HepG2 (cell line): Measurements from ENCODE around the gene GDF15. TPM values are rescaled to one million over a fixed set of nuclear protein-coding genes. Genes with fewer than 3 reads are reported as not detected.
A peak's percentile ranks its signal among the peaks of the same experiment; 100 is the strongest.

Source experiments
- HNF4A ChIP-seq: sonication (generic); formaldehyde crosslinking; IDR thresholded peaks from 2 replicates; pipeline ENCODE4 v1.4.0; 2020; ENCODE audit warnings: missing genetic modification reagents
- KDM4B ChIP-seq: sonication (generic); formaldehyde crosslinking; IDR thresholded peaks from 2 replicates; pipeline ENCODE4 v1.4.0; 2020; ENCODE audit warnings: missing genetic modification reagents
- MEF2D ChIP-seq: sonication (generic); formaldehyde crosslinking; IDR thresholded peaks from 2 replicates; pipeline ENCODE4 v1.5.1; 2020; ENCODE audit warnings: mild to moderate bottlenecking, missing genetic modification reagents
- MIXL1 ChIP-seq: IDR thresholded peaks from 2 replicates; pipeline ENCODE4 v1.6.1; 2016
- NR2C2 ChIP-seq: sonication (generic); formaldehyde crosslinking; IDR thresholded peaks from 2 replicates; pipeline ENCODE4 v1.4.0; 2020; ENCODE audit warnings: missing genetic modification reagents, mild to moderate bottlenecking, moderate library complexity, borderline replicate concordance
- NR2F1 ChIP-seq, 2 experiments: fragments of 450-650 bp in 1 of 2; formaldehyde crosslinking in 1 of 2; IDR thresholded peaks; 2 replicates each; pipeline versions ENCODE4 v1.5.0 to v1.6.1; 2016 to 2020; ENCODE audit warnings: mild to moderate bottlenecking in 1 of 2, missing compliant biosample characterization in 1 of 2, missing genetic modification reagents in 1 of 2, moderate library complexity in 1 of 2
- RFXANK ChIP-seq: IDR thresholded peaks from 2 replicates; pipeline ENCODE4 v1.6.1; 2016
- SMC3 ChIP-seq: IDR thresholded peaks from 2 replicates; pipeline ENCODE4 v1.6.1; 2011; ENCODE audit warnings: low read length, improper control_type of control experiment
- SRF ChIP-seq: IDR thresholded peaks from 2 replicates; pipeline ENCODE4 v1.6.1; 2011; ENCODE audit warnings: mild to moderate bottlenecking, low read depth, low read length, moderate library complexity
- YEATS2 ChIP-seq: sonication (generic); formaldehyde crosslinking; IDR thresholded peaks from 2 replicates; pipeline ENCODE4 v1.4.0; 2020; ENCODE audit warnings: missing genetic modification reagents, borderline replicate concordance
- ZNF24 ChIP-seq: fragments of 450-650 bp; IDR thresholded peaks from 2 replicates; pipeline ENCODE4 v1.6.1; 2017; ENCODE audit warnings: antibody characterized with exemption, mild to moderate bottlenecking
- ZNF282 ChIP-seq: fragments of 450-650 bp; IDR thresholded peaks from 2 replicates; pipeline ENCODE4 v1.6.1; 2018; ENCODE audit not compliant: partially characterized antibody
- ZNF44 ChIP-seq: sonication (generic); formaldehyde crosslinking; IDR thresholded peaks from 2 replicates; pipeline ENCODE4 v1.5.1; 2020; ENCODE audit warnings: mild to moderate bottlenecking, missing genetic modification reagents
- ZNF646 ChIP-seq: sonication (generic); formaldehyde crosslinking; IDR thresholded peaks from 2 replicates; pipeline ENCODE4 v1.9.0; 2021; ENCODE audit warnings: mild to moderate bottlenecking, missing genetic modification reagents
- ZNF746 ChIP-seq: sonication (generic); formaldehyde crosslinking; IDR thresholded peaks from 2 replicates; pipeline ENCODE4 v1.8.0; 2022; ENCODE audit warnings: mild to moderate bottlenecking, missing genetic modification reagents
- ZNF749 ChIP-seq: sonication (generic); formaldehyde crosslinking; IDR thresholded peaks from 2 replicates; pipeline ENCODE4 v1.8.0; 2022; ENCODE audit warnings: mild to moderate bottlenecking, missing genetic modification reagents, moderate library complexity, borderline replicate concordance
- ZNF782 ChIP-seq: sonication (generic); formaldehyde crosslinking; IDR thresholded peaks from 2 replicates; pipeline ENCODE4 v1.4.0; 2020; ENCODE audit warnings: missing genetic modification reagents, mild to moderate bottlenecking, borderline replicate concordance
- polyA plus RNA-seq, 8 experiments: library from polyadenylated mRNA; depleted of rRNA in 3 of 8; stranded (reverse) in 7 of 8; unstranded in 1 of 8; fragments of >200 nt; fragmentation: Illumina TruSeq in 4 of 8; extraction: Trizol in 4 of 8; gene quantifications; 2 replicates each; pipeline versions ENCODE4 v1.2.1 to v1.2.3, GENCODE V29; 2011 to 2016; ENCODE audit warnings: low read depth in 4 of 8, missing spikeins in 1 of 8, mixed read lengths in 1 of 8; ENCODE audit not compliant: insufficient read depth in 1 of 8
- total RNA-seq, 5 experiments: library from RNA; depleted of rRNA; stranded (reverse); fragments of >200 nt; fragmentation: Illumina TruSeq; extraction: Trizol; gene quantifications; 2 replicates each; pipeline ENCODE4 v1.2.3, GENCODE V29; 2016; ENCODE audit warnings: low read depth in 1 of 5
- TF ChIP-seq, protein P1 (sequence below): sonication (generic); formaldehyde crosslinking; IDR thresholded peaks from 2 replicates; pipeline ENCODE4 v1.4.0; 2020; ENCODE audit warnings: missing genetic modification reagents
- TF ChIP-seq, protein P2 (sequence below): IDR thresholded peaks from 2 replicates; pipeline ENCODE4 v1.6.1; 2016; ENCODE audit warnings: low read depth, borderline replicate concordance

The GDF15 gene
- total and polyA plus RNA-seq, 2 of the 13 experiments (the other 11 are each of a cell fraction or from before 2014, with no cell fraction given): 146 to 422 TPM

DNA sequence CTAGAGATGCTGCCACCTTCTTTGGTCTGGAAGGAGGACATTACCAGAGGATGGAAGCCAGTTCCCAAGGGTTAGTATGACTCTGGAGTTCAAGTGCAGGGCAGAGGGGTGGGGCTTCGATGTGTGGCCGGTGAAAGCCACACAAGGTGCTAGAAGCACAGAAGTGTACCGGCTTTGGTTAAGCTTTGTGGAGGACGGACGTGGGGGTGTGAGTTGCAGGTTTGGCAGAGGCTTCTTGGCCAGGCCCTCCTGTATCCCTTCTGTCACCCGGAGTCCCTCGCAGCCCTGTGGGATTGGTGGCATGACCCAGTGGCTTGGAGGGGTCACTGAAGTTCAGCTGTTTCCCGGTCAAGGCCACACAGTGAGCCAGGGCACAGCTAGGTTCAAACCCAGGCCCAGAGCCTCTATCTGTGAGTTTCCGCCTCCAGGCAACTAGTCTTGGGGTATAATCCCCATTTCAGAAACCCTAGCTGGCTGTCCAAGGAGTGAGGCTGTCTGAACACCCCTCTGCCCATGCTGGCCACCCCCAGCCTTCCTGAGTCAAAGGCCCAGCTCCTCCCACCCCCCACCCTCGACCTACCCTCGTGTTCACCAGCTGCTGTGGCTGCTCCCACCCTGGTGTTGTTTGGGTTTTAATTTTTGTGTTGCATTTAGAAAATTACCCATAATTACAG, 28.7 kb downstream of the GDF15 start (continued):
- peak; percentile 21; the same call in 1 of the 2 replicates for TF ChIP-seq HNF4A
- no peak for TF ChIP-seq ZNF746
- TF ChIP-seq MEF2D (CRISPR knock-in tag): 0 out of 2 replicates have a peak, but pooled peaks have one; percentile 30
- no peak for TF ChIP-seq KDM4B
- TF ChIP-seq RFXANK (CRISPR knock-in tag): no peak
- TF ChIP-seq SRF: no peak
- TF ChIP-seq, protein P1, sequence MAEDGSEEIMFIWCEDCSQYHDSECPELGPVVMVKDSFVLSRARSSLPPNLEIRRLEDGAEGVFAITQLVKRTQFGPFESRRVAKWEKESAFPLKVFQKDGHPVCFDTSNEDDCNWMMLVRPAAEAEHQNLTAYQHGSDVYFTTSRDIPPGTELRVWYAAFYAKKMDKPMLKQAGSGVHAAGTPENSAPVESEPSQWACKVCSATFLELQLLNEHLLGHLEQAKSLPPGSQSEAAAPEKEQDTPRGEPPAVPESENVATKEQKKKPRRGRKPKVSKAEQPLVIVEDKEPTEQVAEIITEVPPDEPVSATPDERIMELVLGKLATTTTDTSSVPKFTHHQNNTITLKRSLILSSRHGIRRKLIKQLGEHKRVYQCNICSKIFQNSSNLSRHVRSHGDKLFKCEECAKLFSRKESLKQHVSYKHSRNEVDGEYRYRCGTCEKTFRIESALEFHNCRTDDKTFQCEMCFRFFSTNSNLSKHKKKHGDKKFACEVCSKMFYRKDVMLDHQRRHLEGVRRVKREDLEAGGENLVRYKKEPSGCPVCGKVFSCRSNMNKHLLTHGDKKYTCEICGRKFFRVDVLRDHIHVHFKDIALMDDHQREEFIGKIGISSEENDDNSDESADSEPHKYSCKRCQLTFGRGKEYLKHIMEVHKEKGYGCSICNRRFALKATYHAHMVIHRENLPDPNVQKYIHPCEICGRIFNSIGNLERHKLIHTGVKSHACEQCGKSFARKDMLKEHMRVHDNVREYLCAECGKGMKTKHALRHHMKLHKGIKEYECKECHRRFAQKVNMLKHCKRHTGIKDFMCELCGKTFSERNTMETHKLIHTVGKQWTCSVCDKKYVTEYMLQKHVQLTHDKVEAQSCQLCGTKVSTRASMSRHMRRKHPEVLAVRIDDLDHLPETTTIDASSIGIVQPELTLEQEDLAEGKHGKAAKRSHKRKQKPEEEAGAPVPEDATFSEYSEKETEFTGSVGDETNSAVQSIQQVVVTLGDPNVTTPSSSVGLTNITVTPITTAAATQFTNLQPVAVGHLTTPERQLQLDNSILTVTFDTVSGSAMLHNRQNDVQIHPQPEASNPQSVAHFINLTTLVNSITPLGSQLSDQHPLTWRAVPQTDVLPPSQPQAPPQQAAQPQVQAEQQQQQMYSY: no peak
- TF ChIP-seq NR2F1 (CRISPR knock-in tag; IDR thresholded peaks at IDR 0.05): peak; percentile 49 to 60; a peak in 2 of 4 replicates
- no peak for TF ChIP-seq YEATS2 (CRISPR knock-in tag)
- no peak for TF ChIP-seq ZNF44 (CRISPR knock-in tag)
- TF ChIP-seq ZNF749 (CRISPR knock-in tag): no peak
- TF ChIP-seq MIXL1 (CRISPR knock-in tag): no peak
- no peak for TF ChIP-seq SMC3
- TF ChIP-seq, protein P2, sequence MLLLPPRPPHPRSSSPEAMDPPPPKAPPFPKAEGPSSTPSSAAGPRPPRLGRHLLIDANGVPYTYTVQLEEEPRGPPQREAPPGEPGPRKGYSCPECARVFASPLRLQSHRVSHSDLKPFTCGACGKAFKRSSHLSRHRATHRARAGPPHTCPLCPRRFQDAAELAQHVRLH: 0 out of 2 replicates have a peak, but pooled peaks have one; percentile 6
- peak; percentile 54; the same call in 1 of the 2 replicates for TF ChIP-seq NR2C2 (CRISPR knock-in tag)
- TF ChIP-seq ZNF782 (CRISPR knock-in tag): no peak
- TF ChIP-seq ZNF282: no peak
- TF ChIP-seq ZNF646 (CRISPR knock-in tag): no peak
- no peak for TF ChIP-seq ZNF24
